Parathyroid adenoma (tissue), 2 donors: ENCODE data around the gene CHTOP.
A peak's percentile ranks its signal among the peaks of the same experiment; 100 is the strongest.

Experiments
- H2AFZ ChIP-seq: fragments of 300-600 bp; sonication (generic); one replicate; pipeline ENCODE4 v1.7.0; 2017; ENCODE audit warnings: antibody characterized with exemption, mild to moderate bottlenecking
- H3K27ac ChIP-seq: fragments of 300-600 bp; sonication (generic); one replicate; pipeline ENCODE4 v1.7.0; 2017
- H3K27me3 ChIP-seq: fragments of 300-600 bp; sonication (generic); one replicate; pipeline ENCODE4 v1.7.0; 2017; ENCODE audit warnings: low read length; ENCODE audit not compliant: control insufficient read depth, insufficient read depth
- H3K36me3 ChIP-seq: fragments of 300-600 bp; sonication (generic); one replicate; pipeline ENCODE4 v1.7.0; 2017; ENCODE audit warnings: low read length; ENCODE audit not compliant: control insufficient read depth, insufficient read depth
- H3K4me1 ChIP-seq: fragments of 300-600 bp; sonication (generic); one replicate; pipeline ENCODE4 v1.7.0; 2017; ENCODE audit warnings: control low read depth
- H3K4me2 ChIP-seq: fragments of 300-600 bp; sonication (generic); one replicate; pipeline ENCODE4 v1.7.0; 2017; ENCODE audit warnings: low read length
- H3K4me3 ChIP-seq: fragments of 300-600 bp; sonication (generic); one replicate; pipeline ENCODE4 v1.7.0; 2017; ENCODE audit warnings: low read depth, low read length
- H3K79me2 ChIP-seq: fragments of 300-600 bp; sonication (generic); one replicate; pipeline ENCODE4 v1.7.0; 2017; ENCODE audit warnings: control low read depth
- H3K9ac ChIP-seq: fragments of 300-600 bp; sonication (generic); one replicate; pipeline ENCODE4 v1.7.0; 2017; ENCODE audit warnings: mild to moderate bottlenecking
- H3K9me3 ChIP-seq: fragments of 300-600 bp; sonication (generic); one replicate; pipeline ENCODE4 v1.7.0; 2017; ENCODE audit warnings: low read length; ENCODE audit not compliant: control insufficient read depth
- TF ChIP-seq, protein P1 (sequence below): fragments of 300-600 bp; sonication (generic); IDR thresholded peaks from one replicate; pipeline ENCODE4 v1.7.0; 2017; ENCODE audit warnings: antibody characterized with exemption, mild to moderate bottlenecking
- donor health status: primary hyperparathyroidism.

The CHTOP gene

DNA sequence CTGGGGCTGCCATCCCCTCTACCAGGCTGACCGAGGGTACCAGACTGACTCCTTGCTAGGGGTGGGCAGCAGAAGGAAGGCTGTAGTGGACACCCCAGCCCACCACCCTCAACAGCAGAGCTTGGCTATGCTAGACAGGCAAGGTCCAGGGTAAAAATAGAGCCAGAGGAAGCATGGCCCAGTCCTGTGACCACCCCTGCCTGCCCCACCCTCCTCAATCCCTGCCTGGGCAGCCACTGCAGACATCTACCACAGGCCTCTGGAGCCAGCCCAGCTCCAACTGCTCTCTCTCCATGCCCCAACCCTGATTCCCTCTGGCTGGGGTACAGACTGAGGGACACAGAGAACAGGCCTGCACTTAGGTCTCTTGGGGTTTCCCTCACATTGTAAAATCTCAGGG is 3.9 kb upstream of the CHTOP start:
- H3K4me2 ChIP-seq: no peak overlapping the region
- H3K79me2 ChIP-seq: peaks cover 3% of the 10 kb centered on the region
- H3K4me1 ChIP-seq: peaks cover 16% of the 10 kb centered on the region
- no peaks in the 10 kb centered on the region for H3K27me3 ChIP-seq
- TF ChIP-seq, protein P1, sequence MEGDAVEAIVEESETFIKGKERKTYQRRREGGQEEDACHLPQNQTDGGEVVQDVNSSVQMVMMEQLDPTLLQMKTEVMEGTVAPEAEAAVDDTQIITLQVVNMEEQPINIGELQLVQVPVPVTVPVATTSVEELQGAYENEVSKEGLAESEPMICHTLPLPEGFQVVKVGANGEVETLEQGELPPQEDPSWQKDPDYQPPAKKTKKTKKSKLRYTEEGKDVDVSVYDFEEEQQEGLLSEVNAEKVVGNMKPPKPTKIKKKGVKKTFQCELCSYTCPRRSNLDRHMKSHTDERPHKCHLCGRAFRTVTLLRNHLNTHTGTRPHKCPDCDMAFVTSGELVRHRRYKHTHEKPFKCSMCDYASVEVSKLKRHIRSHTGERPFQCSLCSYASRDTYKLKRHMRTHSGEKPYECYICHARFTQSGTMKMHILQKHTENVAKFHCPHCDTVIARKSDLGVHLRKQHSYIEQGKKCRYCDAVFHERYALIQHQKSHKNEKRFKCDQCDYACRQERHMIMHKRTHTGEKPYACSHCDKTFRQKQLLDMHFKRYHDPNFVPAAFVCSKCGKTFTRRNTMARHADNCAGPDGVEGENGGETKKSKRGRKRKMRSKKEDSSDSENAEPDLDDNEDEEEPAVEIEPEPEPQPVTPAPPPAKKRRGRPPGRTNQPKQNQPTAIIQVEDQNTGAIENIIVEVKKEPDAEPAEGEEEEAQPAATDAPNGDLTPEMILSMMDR: no peak
- H3K36me3 ChIP-seq: no peaks in the 10 kb centered on the region
- H3K9ac ChIP-seq: no peak overlapping the region
- H3K27ac ChIP-seq: peak overlapping the region; percentile 98
- H2AFZ ChIP-seq: no peak overlapping the region
- no peak overlapping the region for H3K4me3 ChIP-seq
- no peaks in the 10 kb centered on the region for H3K9me3 ChIP-seq

DNA sequence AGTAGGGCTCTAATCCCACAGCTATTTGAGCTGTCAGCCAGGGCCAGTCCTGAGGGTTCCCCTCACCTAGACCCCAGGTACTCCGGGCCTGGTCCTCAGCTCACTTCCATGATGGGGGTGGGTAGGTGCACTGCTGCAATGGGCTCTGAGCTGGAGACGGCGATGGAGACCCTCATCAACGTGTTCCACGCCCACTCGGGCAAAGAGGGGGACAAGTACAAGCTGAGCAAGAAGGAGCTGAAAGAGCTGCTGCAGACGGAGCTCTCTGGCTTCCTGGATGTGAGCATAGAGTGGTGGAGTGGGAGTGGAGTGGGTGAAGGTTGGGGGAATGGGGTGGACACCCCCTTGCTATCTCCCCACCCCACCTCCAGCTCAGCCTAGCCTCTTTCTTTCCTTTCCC is 3.5 kb upstream of the CHTOP start:
- H3K36me3 ChIP-seq: no peaks in the 10 kb centered on the region
- no peak overlapping the region for H3K4me2 ChIP-seq
- H3K27me3 ChIP-seq: no peaks in the 10 kb centered on the region
- no peak overlapping the region for H3K4me3 ChIP-seq
- H3K9me3 ChIP-seq: no peaks in the 10 kb centered on the region
- TF ChIP-seq, protein P1: no peak
- H2AFZ ChIP-seq: no peak overlapping the region
- peaks cover 1% of the 10 kb centered on the region for H3K79me2 ChIP-seq
- no peak overlapping the region for H3K9ac ChIP-seq
- H3K4me1 ChIP-seq: peaks cover 13% of the 10 kb centered on the region
- no peak overlapping the region for H3K27ac ChIP-seq

DNA sequence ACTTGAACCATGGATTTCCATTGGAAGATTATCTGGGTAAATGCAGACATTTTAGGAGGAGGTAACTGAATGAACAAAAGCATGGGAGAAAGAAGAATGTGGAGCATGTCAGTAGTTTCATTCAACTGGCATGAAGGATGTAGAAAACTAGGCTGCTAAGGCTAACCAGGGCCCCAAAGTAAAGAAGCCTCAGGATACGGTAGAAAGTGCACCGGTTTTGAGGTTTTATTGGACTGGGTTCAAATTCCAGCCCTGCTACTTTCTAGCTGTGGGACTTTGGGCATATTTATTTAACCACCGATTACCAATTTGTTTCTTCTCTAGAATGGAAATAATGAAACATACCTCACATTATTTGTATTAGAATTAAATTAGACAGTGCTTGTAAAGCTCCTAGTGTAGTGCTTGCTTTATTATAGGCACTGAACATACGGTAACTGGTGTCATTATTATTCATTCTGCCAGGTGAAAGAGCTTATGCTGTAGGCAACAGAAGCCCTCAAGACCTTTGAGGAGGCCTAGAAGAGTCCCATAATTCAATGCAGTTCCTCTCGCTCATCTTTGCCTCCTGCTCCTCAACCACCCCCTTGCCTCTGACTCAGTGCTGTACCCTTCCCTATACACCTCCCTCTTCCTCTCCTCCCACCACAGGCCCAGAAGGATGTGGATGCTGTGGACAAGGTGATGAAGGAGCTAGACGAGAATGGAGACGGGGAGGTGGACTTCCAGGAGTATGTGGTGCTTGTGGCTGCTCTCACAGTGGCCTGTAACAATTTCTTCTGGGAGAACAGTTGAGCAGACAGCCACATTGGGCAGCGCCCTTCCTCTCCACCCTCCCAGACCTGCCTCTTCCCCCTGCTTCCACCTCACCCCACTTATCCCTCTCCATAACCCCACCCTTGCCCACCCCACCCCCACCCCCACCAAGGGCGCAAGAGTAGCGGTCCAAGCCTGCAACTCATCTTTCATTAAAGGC is 2.5 kb upstream of the CHTOP start:
- Histone ChIP-seq H3K4me3 (no peak overlapping the region), H3K4me1 (peaks cover 6% of the 10 kb centered on the region), H3K9me3 (no peaks in the 10 kb centered on the region), H3K79me2 (peaks cover 4% of the 10 kb centered on the region), H3K9ac (no peak overlapping the region), H3K27me3 (no peaks in the 10 kb centered on the region), H3K4me2 (no peak overlapping the region), H2AFZ (no peak overlapping the region), H3K36me3 (no peaks in the 10 kb centered on the region), H3K27ac (no peak overlapping the region)
- TF ChIP-seq, protein P1: no peak

DNA sequence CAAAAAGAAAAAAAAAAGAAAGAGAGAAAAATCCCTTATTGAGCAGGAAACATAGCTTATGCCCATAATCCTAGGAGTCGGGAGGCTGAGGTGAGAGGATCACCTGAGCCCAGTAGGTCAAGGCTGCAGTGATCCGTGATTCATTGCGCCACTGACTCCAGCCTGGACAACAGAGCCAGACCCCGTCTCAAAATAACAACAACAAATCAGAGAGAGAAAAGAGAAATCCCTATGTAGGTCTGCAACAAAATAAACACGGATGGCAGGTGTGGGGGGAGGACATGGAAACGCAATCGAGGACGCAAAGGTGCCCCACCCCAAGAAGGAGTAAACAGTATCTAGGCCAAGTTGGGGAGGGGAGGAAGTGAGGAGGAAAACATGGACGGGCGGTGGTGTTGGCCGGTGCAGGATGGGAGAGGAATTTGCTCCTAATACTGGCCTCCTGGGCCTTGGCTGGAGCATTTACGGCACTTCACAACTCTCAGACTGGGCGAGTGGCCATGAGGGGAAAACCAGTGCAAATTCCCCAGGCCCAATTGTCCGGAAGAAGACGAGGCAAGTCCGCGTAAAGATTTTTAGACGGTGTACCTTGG is 609 bp upstream of the CHTOP start:
- no peaks in the 10 kb centered on the region for H3K36me3 ChIP-seq
- peak overlapping the region; percentile 67 for H2AFZ ChIP-seq
- H3K79me2 ChIP-seq: peaks cover 7% of the 10 kb centered on the region
- TF ChIP-seq, protein P1: no peak
- no peaks in the 10 kb centered on the region for H3K4me1 ChIP-seq
- H3K4me2 ChIP-seq: peak overlapping the region; percentile 42
- peak overlapping the region; percentile 100 for H3K4me3 ChIP-seq
- no peak overlapping the region for H3K9ac ChIP-seq
- H3K9me3 ChIP-seq: no peaks in the 10 kb centered on the region
- no peaks in the 10 kb centered on the region for H3K27me3 ChIP-seq
- H3K27ac ChIP-seq: peak overlapping the region; percentile 100
